Measurements from ENCODE around the gene SMPX.

Gene SMPX

DNA sequence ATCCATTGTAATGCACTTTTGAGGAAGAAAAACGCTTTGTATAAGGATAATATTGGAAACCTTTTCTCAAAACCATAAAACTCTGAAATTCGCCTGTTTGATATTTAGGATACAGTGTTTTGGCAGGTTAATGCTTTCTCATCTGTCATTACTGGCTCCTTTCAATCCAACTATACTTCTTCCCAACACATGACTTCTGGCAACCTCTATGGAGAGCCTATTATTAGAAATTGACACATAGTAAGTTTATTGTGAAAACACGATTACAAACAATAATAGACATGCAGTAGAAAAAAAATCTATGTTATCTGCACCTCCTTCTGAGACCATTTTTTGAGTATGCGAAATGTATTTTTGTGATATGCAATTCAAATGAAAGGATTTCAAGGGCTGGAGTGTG is 95.2 kb downstream of the SMPX start:
- no peak for TF ChIP-seq SPI1 (IDR thresholded peaks at IDR 0.05; ENCODE audit: borderline replicate concordance, low read depth)
- TF ChIP-seq, protein P1, sequence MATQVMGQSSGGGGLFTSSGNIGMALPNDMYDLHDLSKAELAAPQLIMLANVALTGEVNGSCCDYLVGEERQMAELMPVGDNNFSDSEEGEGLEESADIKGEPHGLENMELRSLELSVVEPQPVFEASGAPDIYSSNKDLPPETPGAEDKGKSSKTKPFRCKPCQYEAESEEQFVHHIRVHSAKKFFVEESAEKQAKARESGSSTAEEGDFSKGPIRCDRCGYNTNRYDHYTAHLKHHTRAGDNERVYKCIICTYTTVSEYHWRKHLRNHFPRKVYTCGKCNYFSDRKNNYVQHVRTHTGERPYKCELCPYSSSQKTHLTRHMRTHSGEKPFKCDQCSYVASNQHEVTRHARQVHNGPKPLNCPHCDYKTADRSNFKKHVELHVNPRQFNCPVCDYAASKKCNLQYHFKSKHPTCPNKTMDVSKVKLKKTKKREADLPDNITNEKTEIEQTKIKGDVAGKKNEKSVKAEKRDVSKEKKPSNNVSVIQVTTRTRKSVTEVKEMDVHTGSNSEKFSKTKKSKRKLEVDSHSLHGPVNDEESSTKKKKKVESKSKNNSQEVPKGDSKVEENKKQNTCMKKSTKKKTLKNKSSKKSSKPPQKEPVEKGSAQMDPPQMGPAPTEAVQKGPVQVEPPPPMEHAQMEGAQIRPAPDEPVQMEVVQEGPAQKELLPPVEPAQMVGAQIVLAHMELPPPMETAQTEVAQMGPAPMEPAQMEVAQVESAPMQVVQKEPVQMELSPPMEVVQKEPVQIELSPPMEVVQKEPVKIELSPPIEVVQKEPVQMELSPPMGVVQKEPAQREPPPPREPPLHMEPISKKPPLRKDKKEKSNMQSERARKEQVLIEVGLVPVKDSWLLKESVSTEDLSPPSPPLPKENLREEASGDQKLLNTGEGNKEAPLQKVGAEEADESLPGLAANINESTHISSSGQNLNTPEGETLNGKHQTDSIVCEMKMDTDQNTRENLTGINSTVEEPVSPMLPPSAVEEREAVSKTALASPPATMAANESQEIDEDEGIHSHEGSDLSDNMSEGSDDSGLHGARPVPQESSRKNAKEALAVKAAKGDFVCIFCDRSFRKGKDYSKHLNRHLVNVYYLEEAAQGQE (IDR thresholded peaks at IDR 0.05; ENCODE audit: insufficient replicate concordance, low read depth) = no peak
- TF ChIP-seq, protein P2, sequence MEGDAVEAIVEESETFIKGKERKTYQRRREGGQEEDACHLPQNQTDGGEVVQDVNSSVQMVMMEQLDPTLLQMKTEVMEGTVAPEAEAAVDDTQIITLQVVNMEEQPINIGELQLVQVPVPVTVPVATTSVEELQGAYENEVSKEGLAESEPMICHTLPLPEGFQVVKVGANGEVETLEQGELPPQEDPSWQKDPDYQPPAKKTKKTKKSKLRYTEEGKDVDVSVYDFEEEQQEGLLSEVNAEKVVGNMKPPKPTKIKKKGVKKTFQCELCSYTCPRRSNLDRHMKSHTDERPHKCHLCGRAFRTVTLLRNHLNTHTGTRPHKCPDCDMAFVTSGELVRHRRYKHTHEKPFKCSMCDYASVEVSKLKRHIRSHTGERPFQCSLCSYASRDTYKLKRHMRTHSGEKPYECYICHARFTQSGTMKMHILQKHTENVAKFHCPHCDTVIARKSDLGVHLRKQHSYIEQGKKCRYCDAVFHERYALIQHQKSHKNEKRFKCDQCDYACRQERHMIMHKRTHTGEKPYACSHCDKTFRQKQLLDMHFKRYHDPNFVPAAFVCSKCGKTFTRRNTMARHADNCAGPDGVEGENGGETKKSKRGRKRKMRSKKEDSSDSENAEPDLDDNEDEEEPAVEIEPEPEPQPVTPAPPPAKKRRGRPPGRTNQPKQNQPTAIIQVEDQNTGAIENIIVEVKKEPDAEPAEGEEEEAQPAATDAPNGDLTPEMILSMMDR (IDR thresholded peaks at IDR 0.05; ENCODE audit: insufficient read depth, low read length) = no peak
- no peak for TF ChIP-seq POLR2AphosphoS5 (IDR thresholded peaks at IDR 0.05; ENCODE audit: low read depth)
- no peak for TF ChIP-seq GABPA (IDR thresholded peaks at IDR 0.05; ENCODE audit: low read depth)
- H3K27me3 ChIP-seq (ENCODE audit: insufficient read depth, poor library complexity, severe bottlenecking) = peaks cover 3% of the 10 kb centered on the region
- H3K4me3 ChIP-seq (replicated peaks; ENCODE audit: insufficient read depth, low read length) = no peak overlapping the region
- no peak overlapping the region for H3K27ac ChIP-seq (replicated peaks)
- DNase-seq (ENCODE audit: low read depth in 1 of 2, low spot score in 1 of 2) = no peak

GRCh38 chrX:21661316-21661715 is 96.6 kb downstream of the SMPX start:
- H3K27me3 ChIP-seq (ENCODE audit: insufficient read depth, poor library complexity, severe bottlenecking) = peaks cover 3% of the 10 kb centered on the region
- DNase-seq (ENCODE audit: low read depth in 1 of 2, low spot score in 1 of 2) = no peak
- TF ChIP-seq, protein P2 (IDR thresholded peaks at IDR 0.05; ENCODE audit: insufficient read depth, low read length) = no peak
- H3K4me3 ChIP-seq (replicated peaks; ENCODE audit: insufficient read depth, low read length) = no peak overlapping the region
- no peak overlapping the region for H3K27ac ChIP-seq (replicated peaks)

DNA sequence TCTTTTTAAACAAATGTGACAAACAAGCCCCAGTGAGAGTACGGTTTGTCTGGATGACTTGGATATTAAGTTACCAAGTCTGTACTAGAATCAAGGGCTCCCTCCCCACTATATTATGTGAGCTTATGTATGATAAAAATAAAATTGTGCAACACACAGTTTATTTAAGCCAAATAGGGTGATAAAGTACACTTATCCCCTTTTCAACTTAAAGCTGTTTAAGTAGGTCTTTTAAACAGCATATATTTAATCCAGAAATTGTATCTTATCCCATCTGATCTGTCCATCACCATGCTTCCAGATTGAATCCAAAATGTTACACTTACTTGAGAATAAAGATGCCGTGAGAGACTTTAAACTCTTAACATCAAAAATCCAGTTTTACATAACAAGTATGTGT is 97.8 kb downstream of the SMPX start:
- no peak for DNase-seq (ENCODE audit: low read depth in 1 of 2, low spot score in 1 of 2)
- Histone ChIP-seq H3K27me3 (ENCODE audit: insufficient read depth, poor library complexity, severe bottlenecking) (peaks cover 3% of the 10 kb centered on the region), H3K4me3 (replicated peaks; ENCODE audit: insufficient read depth, low read length) (no peak overlapping the region), H3K27ac (replicated peaks) (no peak overlapping the region)
- TF ChIP-seq POLR2AphosphoS5 (IDR thresholded peaks at IDR 0.05; ENCODE audit: low read depth) (no peak), SPI1 (IDR thresholded peaks at IDR 0.05; ENCODE audit: borderline replicate concordance, low read depth) (no peak), GABPA (IDR thresholded peaks at IDR 0.05; ENCODE audit: low read depth) (no peak)
- TF ChIP-seq, protein P1 (IDR thresholded peaks at IDR 0.05; ENCODE audit: insufficient replicate concordance, low read depth) = no peak
- TF ChIP-seq, protein P2 (IDR thresholded peaks at IDR 0.05; ENCODE audit: insufficient read depth, low read length) = no peak

DNA sequence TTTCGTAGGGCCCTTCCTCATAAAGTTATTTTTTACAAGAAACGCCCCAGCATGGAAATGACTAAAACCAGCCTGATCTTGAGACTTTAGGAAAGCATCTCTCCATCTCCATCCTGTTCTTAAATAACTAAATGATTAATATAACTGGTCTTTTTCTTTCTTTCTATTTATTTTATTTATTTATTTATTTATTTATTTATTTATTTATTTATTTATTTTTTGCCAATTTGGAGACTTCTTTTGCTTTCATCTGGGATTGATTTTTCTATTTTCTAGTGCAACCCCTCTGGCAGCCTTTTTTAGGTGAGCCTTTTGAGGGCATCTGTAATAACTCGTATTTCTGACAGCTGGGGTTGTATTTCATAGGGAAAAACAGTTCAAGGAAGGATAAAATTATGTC is 98.6 kb downstream of the SMPX start:
- no peak for TF ChIP-seq POLR2AphosphoS5 (IDR thresholded peaks at IDR 0.05; ENCODE audit: low read depth)
- TF ChIP-seq, protein P1 (IDR thresholded peaks at IDR 0.05; ENCODE audit: insufficient replicate concordance, low read depth) = no peak
- TF ChIP-seq, protein P2 (IDR thresholded peaks at IDR 0.05; ENCODE audit: insufficient read depth, low read length) = no peak
- no peak for TF ChIP-seq SPI1 (IDR thresholded peaks at IDR 0.05; ENCODE audit: borderline replicate concordance, low read depth)
- no peak for TF ChIP-seq GABPA (IDR thresholded peaks at IDR 0.05; ENCODE audit: low read depth)
- Histone ChIP-seq H3K27ac (replicated peaks) (no peak overlapping the region), H3K4me3 (replicated peaks; ENCODE audit: insufficient read depth, low read length) (no peak overlapping the region), H3K27me3 (ENCODE audit: insufficient read depth, poor library complexity, severe bottlenecking) (peaks cover 3% of the 10 kb centered on the region)
- no peak for DNase-seq (ENCODE audit: low read depth in 1 of 2, low spot score in 1 of 2)

Measured in HL-60 (cell line).